CD4-positive, alpha-beta T cell treated with Interleukin-17A for 1 hour (primary cell): ENCODE results near the gene RACK1.

Experiments
- DNase-seq: peaks from one replicate; pipeline ENCODE4 v3.0.0-alpha.2; 2020

The RACK1 gene

GRCh38 chr5:181259283-181259682, 15.6 kb upstream of the RACK1 start:
- no peak for DNase-seq

GRCh38 chr5:181258576-181258975, 14.9 kb upstream of the RACK1 start:
- DNase-seq = no peak

- no peak for DNase-seq
Measured at GRCh38 chr5:181255836-181256578, 12.3 kb upstream of the RACK1 start.

- DNase-seq = no peak
Measured at GRCh38 chr5:181255276-181255675, 11.6 kb upstream of the RACK1 start.

DNA sequence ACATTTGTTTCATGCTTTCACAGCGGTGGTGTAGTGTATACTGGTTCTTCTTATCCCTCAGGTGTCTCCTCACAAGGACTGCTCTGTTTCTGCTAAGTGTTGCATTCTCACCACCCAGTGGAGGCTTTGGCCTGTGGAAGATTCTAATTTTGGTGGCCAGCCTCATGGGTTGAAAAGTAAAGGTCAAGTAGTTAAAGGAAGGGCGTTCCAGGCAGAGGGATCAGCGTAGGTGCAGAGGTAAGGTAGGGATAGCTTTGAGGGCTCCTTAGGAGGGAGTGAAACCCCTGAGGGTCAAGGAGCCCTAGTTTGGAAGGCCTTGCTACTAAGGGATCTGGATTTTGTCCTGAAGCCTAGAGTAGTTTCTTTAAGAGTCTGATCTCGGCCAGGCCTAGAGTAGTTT, 4.6 kb upstream of the RACK1 start:
- DNase-seq = no peak

GRCh38 chr5:181246276-181247049, 2.8 kb upstream of the RACK1 start:
- peak; percentile 71 for DNase-seq

GRCh38 chr5:181245427-181246275, 1.9 kb upstream of the RACK1 start:
- no peak for DNase-seq

GRCh38 chr5:181243018-181243563, 615 bp downstream of the RACK1 start:
- peak; percentile 31 for DNase-seq

DNA sequence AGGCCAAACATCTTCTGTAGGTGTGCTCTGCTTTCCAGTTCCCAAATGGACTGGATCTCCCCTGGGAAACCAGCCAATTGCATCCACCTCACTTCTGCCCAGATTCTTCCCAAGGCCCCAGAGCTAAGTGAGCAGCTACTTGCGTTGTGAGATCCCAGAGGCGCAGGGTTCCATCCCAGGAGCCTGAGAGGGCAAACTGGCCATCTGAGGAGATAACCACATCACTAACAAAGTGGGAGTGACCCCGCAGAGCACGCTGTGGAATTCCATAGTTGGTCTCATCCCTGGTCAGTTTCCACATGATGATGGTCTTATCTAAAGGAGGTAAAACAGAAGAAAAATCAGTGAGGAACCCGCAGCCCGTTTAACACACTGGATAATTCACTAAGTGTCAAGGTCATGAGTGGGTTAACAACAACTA, 1.7 kb downstream of the RACK1 start:
- no peak for DNase-seq

DNA sequence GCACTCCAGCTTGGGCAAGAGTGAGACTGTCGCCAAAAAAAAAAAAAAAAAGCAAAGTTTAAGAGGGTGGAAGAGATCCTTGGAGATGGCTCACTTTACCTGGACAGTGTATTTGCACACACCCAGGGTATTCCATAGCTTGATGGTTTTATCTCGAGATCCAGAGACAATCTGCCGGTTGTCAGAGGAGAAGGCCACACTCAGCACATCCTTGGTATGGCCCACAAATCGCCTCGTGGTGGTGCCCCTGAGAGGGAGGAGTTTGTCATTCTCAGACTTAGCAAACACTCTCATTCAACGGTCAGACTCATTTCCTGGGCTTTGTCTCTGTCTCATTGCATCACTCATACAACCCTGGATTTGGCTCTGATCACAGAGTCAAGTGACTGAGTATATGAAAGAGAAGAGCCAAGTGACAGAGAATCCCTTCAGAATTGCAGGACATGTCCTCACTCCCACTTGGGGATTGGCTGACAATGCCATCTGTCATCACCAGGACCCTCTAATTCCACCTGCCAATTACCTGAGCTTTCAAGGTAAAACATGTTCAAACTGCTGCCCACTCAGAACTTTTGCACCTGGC, 2.2 kb downstream of the RACK1 start:
- peak; percentile 50 for DNase-seq

- DNase-seq = no peak
Measured at GRCh38 chr5:181239062-181239663, 4.5 kb downstream of the RACK1 start.

GRCh38 chr5:181237729-181238385, 5.8 kb downstream of the RACK1 start:
- no peak for DNase-seq

DNA sequence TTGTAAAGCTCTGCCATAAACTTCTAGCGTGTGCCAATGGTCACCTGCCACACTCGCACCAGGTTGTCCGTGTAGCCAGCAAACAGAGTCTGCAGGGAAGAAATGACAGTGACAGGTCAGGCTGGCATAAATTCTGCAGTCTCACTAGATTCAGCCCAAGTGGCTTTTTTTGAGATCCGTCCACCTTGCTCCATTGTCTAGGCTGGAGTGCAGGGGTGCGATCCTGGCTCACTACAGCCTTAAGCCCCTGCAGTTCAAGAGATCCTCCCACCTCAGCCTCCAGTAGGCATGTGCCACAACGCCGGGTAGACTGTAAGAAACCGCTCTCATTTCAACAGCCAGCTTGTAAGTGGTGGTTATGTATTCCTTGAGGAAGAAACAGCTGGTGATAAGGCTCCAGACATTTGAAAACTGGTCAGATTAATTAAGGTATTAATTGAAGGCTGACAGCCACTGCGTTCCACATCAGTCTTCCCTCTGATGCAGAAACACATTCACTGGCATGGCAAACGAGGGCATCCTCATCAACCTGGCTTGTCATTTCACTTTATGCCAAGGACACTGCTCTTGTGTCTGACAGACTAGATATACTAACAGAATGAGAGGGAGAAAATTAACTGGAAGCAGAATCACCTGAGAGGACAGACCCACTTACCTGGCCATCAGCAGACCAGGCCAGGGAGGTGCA, 6.6 kb downstream of the RACK1 start:
- no peak for DNase-seq

DNA sequence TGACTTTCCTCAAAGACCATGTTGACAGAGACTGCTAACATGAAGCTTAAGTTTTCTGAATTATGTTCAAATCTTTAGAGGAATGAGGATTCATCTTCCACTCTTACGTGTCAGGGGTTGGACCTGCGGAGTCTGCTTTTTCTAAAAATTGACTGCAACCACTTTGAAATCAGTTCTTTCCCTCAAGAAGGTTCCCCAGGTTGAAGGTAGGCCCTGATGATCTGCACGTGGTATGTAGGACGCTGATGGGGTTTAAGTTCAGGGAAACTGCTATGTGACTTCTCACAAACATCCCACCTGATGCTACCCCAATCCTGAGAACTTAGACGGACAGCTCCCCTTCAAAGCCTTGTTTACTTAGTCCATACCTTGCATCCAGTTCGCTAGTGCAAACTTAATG, 7.2 kb downstream of the RACK1 start:
- no peak for DNase-seq

DNA sequence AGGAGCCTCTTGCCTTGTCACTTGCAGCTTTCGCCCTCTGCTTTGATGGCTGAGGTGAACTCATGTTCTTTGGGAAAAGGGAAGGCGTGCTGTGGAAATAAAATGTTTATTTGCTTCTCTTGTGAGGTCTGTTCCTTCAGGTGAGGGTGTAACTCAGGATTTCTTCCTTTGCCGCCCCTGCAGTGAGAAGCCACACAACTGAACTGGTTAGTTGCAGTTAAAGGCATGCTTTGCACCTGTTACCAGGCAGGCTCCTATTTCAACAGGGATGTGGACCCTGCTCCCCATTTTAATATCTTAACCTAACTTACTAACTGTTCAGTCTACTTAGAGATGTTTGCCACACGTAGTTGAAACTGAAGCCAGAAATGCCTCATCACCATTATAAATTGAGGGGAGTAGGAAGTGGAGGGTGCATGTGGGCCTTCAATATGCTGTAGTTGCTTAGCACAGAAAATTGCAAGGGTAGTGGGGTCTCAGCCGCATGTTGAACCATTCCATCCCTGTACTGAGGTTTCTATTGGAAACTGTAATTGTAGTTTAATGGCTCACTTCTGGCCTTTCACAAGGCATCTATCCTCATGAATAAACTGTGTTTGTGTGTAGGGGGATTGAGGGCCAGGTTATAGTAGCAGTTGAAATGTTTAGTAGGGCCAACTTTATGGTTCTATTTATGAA, 7.9 kb downstream of the RACK1 start:
- DNase-seq = no peak

DNA sequence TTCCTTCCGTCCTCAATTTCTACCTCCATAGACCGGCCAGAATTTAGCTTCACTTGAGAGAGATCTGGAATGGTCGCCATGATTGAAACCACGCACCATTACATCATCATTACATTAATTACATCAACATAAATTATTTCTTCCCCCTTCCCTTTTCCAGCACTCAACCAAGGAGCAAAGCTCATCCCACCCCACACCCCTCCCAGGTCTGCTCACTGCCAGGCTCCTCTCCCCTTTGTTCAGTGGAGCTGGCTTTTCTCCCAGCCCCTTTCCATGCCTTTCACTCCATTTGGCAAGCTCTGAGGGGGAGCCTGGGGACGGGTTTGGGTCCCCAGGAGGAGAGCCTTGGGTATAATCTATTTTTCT, 8.4 kb downstream of the RACK1 start:
- no peak for DNase-seq

- DNase-seq = no peak
Measured at GRCh38 chr5:181234455-181235306, 9.0 kb downstream of the RACK1 start.

GRCh38 chr5:181233801-181234454, 9.8 kb downstream of the RACK1 start:
- no peak for DNase-seq
